ENCODE results near the gene F5. TPM values are rescaled to one million over a fixed set of nuclear protein-coding genes. Genes with fewer than 3 reads are reported as not detected.

Gene F5
- total RNA-seq, 4 donors from 2014 or later: 0.32 to 0.82 (median 0.37) TPM; not detected in 1

DNA sequence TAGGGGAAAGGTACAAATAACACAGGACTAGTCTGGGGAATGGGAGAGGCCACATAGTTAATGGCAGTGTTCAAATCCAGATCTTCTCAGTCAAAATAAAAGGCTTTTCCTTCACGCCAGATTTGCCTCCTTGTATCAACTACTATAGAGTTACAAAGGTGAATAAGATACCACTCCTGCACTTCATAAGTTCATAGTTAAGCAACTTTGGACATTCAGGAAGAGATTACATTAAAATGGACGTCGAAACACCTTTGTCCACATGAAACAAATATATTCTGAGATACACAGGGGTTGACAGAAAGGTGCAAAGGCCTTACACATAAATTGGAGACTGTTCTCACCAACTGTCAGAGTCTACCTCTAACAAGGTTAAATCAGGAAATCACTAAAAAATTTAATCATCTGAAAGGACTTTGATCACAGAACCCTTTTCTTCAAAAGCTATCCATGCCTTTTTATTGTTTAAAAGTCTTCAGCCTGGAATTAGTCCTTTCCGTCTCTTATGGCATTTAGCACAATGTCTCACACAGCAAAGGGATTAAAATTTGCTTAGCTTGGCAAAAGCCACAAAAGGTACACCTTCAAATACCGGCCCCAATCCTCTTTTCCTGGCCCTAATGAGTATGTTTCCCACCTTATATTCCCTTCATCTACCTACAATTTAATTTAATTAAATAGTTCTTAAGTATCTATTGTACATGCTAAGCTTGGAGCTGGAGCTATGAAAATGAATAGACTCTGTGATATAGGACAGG, 8.1 kb downstream of the F5 start:
- in situ Hi-C loops (cut with MboI; ENCODE audit: low pct_ligation_motif_present in 1 of 4, low pct_unique_long_range_greater_than_20kb in 1 of 4, low sequenced_read_pairs in 3 of 4) (loop anchor here in 1 of 4 donors (25.0 kb wide), 1 partner anchor 234 kb away; no protein-coding TSS in a partner anchor), intact Hi-C loops (cut with DNase I; ENCODE audit: low total_unique reads) (no loop called here)
- peaks cover 4% of the 10 kb centered on the region for H3K27me3 ChIP-seq
- H3K9me3 ChIP-seq: no peaks in the 10 kb centered on the region
- no peak for TF ChIP-seq POLR2AphosphoS5 (IDR thresholded peaks at IDR 0.05)
- no peak for TF ChIP-seq EP300 (IDR thresholded peaks at IDR 0.05; ENCODE audit: low read depth)
- TF ChIP-seq POLR2A (IDR thresholded peaks at IDR 0.05): no peak
- TF ChIP-seq, protein P1, sequence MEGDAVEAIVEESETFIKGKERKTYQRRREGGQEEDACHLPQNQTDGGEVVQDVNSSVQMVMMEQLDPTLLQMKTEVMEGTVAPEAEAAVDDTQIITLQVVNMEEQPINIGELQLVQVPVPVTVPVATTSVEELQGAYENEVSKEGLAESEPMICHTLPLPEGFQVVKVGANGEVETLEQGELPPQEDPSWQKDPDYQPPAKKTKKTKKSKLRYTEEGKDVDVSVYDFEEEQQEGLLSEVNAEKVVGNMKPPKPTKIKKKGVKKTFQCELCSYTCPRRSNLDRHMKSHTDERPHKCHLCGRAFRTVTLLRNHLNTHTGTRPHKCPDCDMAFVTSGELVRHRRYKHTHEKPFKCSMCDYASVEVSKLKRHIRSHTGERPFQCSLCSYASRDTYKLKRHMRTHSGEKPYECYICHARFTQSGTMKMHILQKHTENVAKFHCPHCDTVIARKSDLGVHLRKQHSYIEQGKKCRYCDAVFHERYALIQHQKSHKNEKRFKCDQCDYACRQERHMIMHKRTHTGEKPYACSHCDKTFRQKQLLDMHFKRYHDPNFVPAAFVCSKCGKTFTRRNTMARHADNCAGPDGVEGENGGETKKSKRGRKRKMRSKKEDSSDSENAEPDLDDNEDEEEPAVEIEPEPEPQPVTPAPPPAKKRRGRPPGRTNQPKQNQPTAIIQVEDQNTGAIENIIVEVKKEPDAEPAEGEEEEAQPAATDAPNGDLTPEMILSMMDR (IDR thresholded peaks at IDR 0.05): no peak
- WGBS, 2 donors (ENCODE audit: low coverage in 1 of 2): 44 to 59% methylated on average over 4 to 5 of the region's 5 CpGs
- no peak overlapping the region for H3K4me3 ChIP-seq
- DNase-seq: no peak
- H3K27ac ChIP-seq: peak overlapping the region in 1 of 4 donors; percentile 1
- H3K36me3 ChIP-seq: no peaks in the 10 kb centered on the region
- peaks cover 0 to 7% (median 0%) of the 10 kb centered on the region in 4 donors for H3K4me1 ChIP-seq

DNA sequence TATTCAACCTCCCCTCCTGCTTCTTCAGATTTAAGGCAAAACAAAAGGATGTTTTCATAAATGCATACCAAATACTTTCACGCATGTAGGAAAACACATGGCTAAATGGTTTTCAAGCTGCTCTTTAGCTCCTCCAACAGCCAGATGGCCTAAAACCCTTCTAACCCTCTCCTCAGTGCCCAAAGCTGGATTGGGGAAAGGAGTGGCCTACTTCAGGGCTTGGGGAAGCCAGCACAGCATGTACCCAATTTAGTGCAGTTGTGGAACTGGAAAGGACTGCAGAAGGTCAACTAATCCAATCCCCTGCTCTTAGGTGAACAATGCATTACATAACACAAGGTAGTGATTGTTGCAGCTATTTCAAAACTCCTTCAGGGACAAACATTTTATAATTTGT, 9.3 kb downstream of the F5 start:
- TF ChIP-seq POLR2AphosphoS5 (IDR thresholded peaks at IDR 0.05): no peak
- Histone ChIP-seq H3K9me3 (no peaks in the 10 kb centered on the region), H3K4me3 (no peak overlapping the region), H3K27ac (no peak overlapping the region), H3K27me3 (peaks cover 1% of the 10 kb centered on the region), H3K36me3 (no peaks in the 10 kb centered on the region), H3K4me1 (peaks cover 0 to 15% (median 3%) of the 10 kb centered on the region in 4 donors)
- WGBS, 2 donors (ENCODE audit: low coverage in 1 of 2): 86 to 89% methylated on average over 1 of the region's 1 CpG
- in situ Hi-C loops (cut with MboI; ENCODE audit: low pct_ligation_motif_present in 1 of 4, low pct_unique_long_range_greater_than_20kb in 1 of 4, low sequenced_read_pairs in 3 of 4) (loop anchor here in 1 of 4 donors (25.0 kb wide), 1 partner anchor 235 kb away; no protein-coding TSS in a partner anchor), intact Hi-C loops (cut with DNase I; ENCODE audit: low total_unique reads) (no loop called here)
- DNase-seq: no peak

DNA sequence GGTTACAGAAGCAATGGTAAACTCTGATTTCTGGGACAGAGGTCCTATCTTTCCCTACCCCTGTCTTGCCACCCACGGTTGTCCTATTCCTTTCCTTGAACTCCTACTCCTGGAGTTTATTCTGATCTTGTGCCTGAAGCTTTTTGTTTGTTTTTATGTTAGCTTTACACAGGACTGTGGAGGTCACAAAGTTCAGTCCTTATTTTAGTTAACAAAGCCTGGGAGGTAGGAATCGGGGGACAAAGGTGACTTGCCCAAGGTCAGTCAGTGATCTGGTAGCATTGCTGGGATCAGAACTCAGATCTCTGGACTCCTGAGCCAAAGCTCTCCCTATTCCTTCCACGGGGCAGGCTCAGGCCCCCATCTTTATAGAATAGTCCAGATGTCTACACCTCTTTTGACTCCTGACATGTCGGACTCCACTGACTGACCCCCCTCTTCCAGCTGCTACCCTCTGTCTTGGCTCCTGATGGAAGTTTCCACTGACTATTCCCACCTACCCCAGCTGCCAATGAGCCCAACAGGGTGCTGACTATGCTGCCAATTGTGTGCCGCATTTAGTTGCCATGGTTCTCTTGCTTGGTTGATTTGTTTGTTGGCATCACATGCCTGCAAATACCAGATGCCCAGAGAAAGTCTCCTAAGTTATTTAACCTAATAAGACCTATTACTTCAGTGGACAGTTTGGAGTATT, 9.9 kb downstream of the F5 start:
- Histone ChIP-seq H3K36me3 (no peaks in the 10 kb centered on the region), H3K27me3 (no peaks in the 10 kb centered on the region), H3K27ac (no peak overlapping the region), H3K4me3 (no peak overlapping the region), H3K9me3 (no peaks in the 10 kb centered on the region), H3K4me1 (peaks cover 0 to 21% (median 3%) of the 10 kb centered on the region in 4 donors)
- WGBS, 2 donors (ENCODE audit: low coverage in 1 of 2): 65 to 66% methylated on average over 3 to 5 of the region's 5 CpGs
- intact Hi-C loops (cut with DNase I; ENCODE audit: low total_unique reads) (no loop called here), in situ Hi-C loops (cut with MboI; ENCODE audit: low pct_ligation_motif_present in 1 of 4, low pct_unique_long_range_greater_than_20kb in 1 of 4, low sequenced_read_pairs in 3 of 4) (loop anchor here in 1 of 4 donors (25.0 kb wide), 1 partner anchor 236 kb away; no protein-coding TSS in a partner anchor)
- TF ChIP-seq, protein P1 (IDR thresholded peaks at IDR 0.05): no peak
- no peak for TF ChIP-seq EP300 (IDR thresholded peaks at IDR 0.05; ENCODE audit: low read depth)
- DNase-seq: no peak

- no peak for TF ChIP-seq POLR2AphosphoS5 (IDR thresholded peaks at IDR 0.05)
- intact Hi-C loops (cut with DNase I; ENCODE audit: low total_unique reads) (no loop called here), in situ Hi-C loops (cut with MboI; ENCODE audit: low pct_ligation_motif_present in 1 of 4, low pct_unique_long_range_greater_than_20kb in 1 of 4, low sequenced_read_pairs in 3 of 4) (loop anchor here in 1 of 4 donors (25.0 kb wide), 1 partner anchor 962 kb away; no protein-coding TSS in a partner anchor)
- H3K27me3 ChIP-seq: no peaks in the 10 kb centered on the region
- no peaks in the 10 kb centered on the region for H3K36me3 ChIP-seq
- H3K4me1 ChIP-seq: peaks cover 0 to 33% (median 11%) of the 10 kb centered on the region in 4 donors
- H3K4me3 ChIP-seq: no peak overlapping the region
- no peaks in the 10 kb centered on the region for H3K9me3 ChIP-seq
- WGBS, 2 donors (ENCODE audit: low coverage in 1 of 2): 28 to 35% methylated on average over 2 to 4 of the region's 4 CpGs
- H3K27ac ChIP-seq: no peak overlapping the region
- DNase-seq: no peak
These were observed 11.9 kb downstream of the F5 start for GRCh38 chr1:169574336-169574735.

- intact Hi-C loops (cut with DNase I; ENCODE audit: low total_unique reads): no loop called here
These were observed 14.1 kb downstream of the F5 start for GRCh38 chr1:169572187-169572586.

More at GRCh38 chr1:169572187-169572586, 14.1 kb downstream of the F5 start:
- Histone ChIP-seq H3K36me3 (no peaks in the 10 kb centered on the region), H3K4me3 (no peak overlapping the region), H3K27me3 (no peaks in the 10 kb centered on the region), H3K27ac (no peak overlapping the region), H3K9me3 (no peaks in the 10 kb centered on the region), H3K4me1 (peaks cover 0 to 36% (median 14%) of the 10 kb centered on the region in 4 donors)
- no peak for DNase-seq
- TF ChIP-seq POLR2A (IDR thresholded peaks at IDR 0.05) (no peak), POLR2AphosphoS5 (IDR thresholded peaks at IDR 0.05) (no peak), EP300 (IDR thresholded peaks at IDR 0.05; ENCODE audit: low read depth) (no peak)
- TF ChIP-seq, protein P1 (IDR thresholded peaks at IDR 0.05): no peak
- in situ Hi-C loops (cut with MboI; ENCODE audit: low pct_ligation_motif_present in 1 of 4, low pct_unique_long_range_greater_than_20kb in 1 of 4, low sequenced_read_pairs in 3 of 4): loop anchor here in 1 of 4 donors (25.0 kb wide), 1 partner anchor 960 kb away; no protein-coding TSS in a partner anchor
- 43 to 46% methylated on average over 1 of the region's 1 CpG for WGBS, 2 donors (ENCODE audit: low coverage in 1 of 2)
